OCI-LY7 (cell line): Measurements from ENCODE around the gene CELF4. TPM values are rescaled to one million over a fixed set of nuclear protein-coding genes. Genes with fewer than 3 reads are reported as not detected.
A peak's percentile ranks its signal among the peaks of the same experiment; 100 is the strongest.

Experiments
- BruUV-seq: library from RNA; stranded (reverse); fragments of 400-500 nt; replicated peaks from 2 replicates; lab custom pipeline; 2021; lab: Mats Ljungman, UMichigan
- CTCF ChIA-PET: fragments of 300-600 bp; sonication (Branson Sonifier 250); formaldehyde crosslinking; loops from one replicate; lab custom pipeline; 2022; ENCODE audit warnings: antibody characterized with exemption; ENCODE audit not compliant: unreplicated experiment; lab: Charles Lee
- POLR2A ChIA-PET: fragments of 300-600 bp; sonication (Branson Sonifier 250); formaldehyde crosslinking; loops from one replicate; lab custom pipeline; 2022; ENCODE audit warnings: antibody characterized with exemption; lab: Charles Lee
- DNase-seq: peaks from one replicate; pipeline ENCODE4 v3.0.0-alpha.2; 2015; ENCODE audit warnings: low spot score
- H2AFZ ChIP-seq: fragments of 200-600 bp; sonication (generic), shearing (Covaris generic); 2 replicates; pipeline ENCODE4 v1.6.1; 2014; ENCODE audit warnings: mild to moderate bottlenecking, antibody characterized with exemption, low read length, moderate library complexity
- H3K27ac ChIP-seq: fragments of 200-600 bp; sonication (generic); 2 replicates; pipeline ENCODE4 v1.5.1; 2014; ENCODE audit warnings: mixed run types, low read depth, mild to moderate bottlenecking, moderate library complexity, low read length, inconsistent platforms; ENCODE audit not compliant: poor library complexity, severe bottlenecking
- H3K36me3 ChIP-seq: fragments of 200-600 bp; sonication (generic); 2 replicates; pipeline ENCODE4 v1.6.1; 2014; ENCODE audit warnings: mild to moderate bottlenecking, antibody characterized with exemption, low read length, moderate library complexity, mixed read lengths; ENCODE audit not compliant: insufficient read depth
- H3K4me1 ChIP-seq: fragments of 200-600 bp; sonication (generic); 2 replicates; pipeline ENCODE4 v1.5.1; 2014; ENCODE audit warnings: mild to moderate bottlenecking, low read length; ENCODE audit not compliant: insufficient read depth, poor library complexity, severe bottlenecking
- H3K4me2 ChIP-seq: fragments of 200-600 bp; sonication (generic); 2 replicates; pipeline ENCODE4 v1.6.1; 2014; ENCODE audit warnings: mild to moderate bottlenecking, low read length
- H3K4me3 ChIP-seq: fragments of 200-600 bp; sonication (generic); 2 replicates; pipeline ENCODE4 v1.5.1; 2014; ENCODE audit warnings: mild to moderate bottlenecking, low read depth, low read length; ENCODE audit not compliant: poor library complexity, severe bottlenecking
- H3K79me2 ChIP-seq: fragments of 200-600 bp; sonication (generic); 2 replicates; pipeline ENCODE4 v1.6.1; 2016; ENCODE audit warnings: low read depth, mild to moderate bottlenecking, low read length, moderate library complexity, mixed read lengths; ENCODE audit not compliant: insufficient read depth
- H3K9me2 ChIP-seq: fragments of 200-600 bp; sonication (generic); 2 replicates; pipeline ENCODE4 v1.6.1; 2016; ENCODE audit warnings: mild to moderate bottlenecking, low read length, mixed read lengths; ENCODE audit not compliant: insufficient read depth
- H3K9me3 ChIP-seq: fragments of 200-600 bp; sonication (generic); 2 replicates; pipeline ENCODE4 v1.6.1; 2014; ENCODE audit warnings: mild to moderate bottlenecking, mixed run types, low read length, mixed read lengths
- H4K20me1 ChIP-seq: fragments of 200-600 bp; sonication (generic); 2 replicates; pipeline ENCODE4 v1.6.1; 2014; ENCODE audit warnings: mild to moderate bottlenecking, antibody characterized with exemption, low read length, moderate library complexity, mixed read lengths; ENCODE audit not compliant: insufficient read depth
- CTCF ChIP-seq: fragments of 200-600 bp; sonication (generic); conservative IDR thresholded peaks from 2 replicates; pipeline ENCODE4 v1.5.1; 2014; ENCODE audit warnings: mild to moderate bottlenecking, antibody characterized with exemption, low read length, moderate library complexity, mixed read lengths
- EZH2phosphoT487 ChIP-seq: fragments of 200-600 bp; sonication (generic); IDR thresholded peaks from 2 replicates; pipeline ENCODE4 v1.6.1; 2018; ENCODE audit warnings: low read depth, borderline replicate concordance, mild to moderate bottlenecking, mixed run types, antibody characterized with exemption, low read length, moderate library complexity, mixed read lengths
- intact Hi-C: fragments of 100-400 bp; cut with micrococcal nuclease; formaldehyde crosslinking; loops from one replicate; pipeline ENCODE4 v1.10.0; 2022; ENCODE audit not compliant: unreplicated experiment
- total RNA-seq, 2 experiments: library from RNA; depleted of rRNA in 1 of 2; stranded (reverse); fragments of >200 nt in 1 of 2; shearing (Covaris generic) in 1 of 2; gene quantifications; 2 replicates each; pipeline ENCODE4 v1.2.3, GENCODE V29; 2014 to 2022

Gene CELF4
- total RNA-seq, 2 experiments from 2014 or later: not detected

DNA sequence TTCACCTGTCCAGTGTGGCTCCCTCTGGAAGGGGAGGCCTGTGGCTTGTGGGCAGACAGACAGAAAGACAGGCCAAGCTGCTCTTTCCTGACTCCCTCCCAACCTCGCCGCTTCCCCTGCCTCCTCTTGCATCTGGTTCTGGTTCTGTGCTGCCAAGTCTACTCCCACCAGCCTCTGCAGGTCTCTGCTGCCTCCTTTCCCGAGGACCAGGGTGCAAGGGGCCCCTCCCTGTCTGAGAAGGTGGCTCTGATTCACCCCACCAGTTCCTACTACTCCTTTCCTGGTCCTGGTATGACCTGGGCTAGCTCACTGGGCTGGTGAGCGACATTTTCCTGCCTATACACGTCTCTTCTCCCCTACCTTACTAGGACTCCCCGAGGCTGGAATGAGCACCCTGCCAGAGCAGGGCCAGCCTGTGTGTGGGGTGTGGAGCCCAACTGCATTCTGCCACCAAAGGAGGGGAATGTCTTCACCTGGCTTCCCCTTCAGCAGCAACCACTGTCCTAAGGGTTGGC lies 238.5 kb downstream of the CELF4 start:
- TF ChIP-seq EZH2phosphoT487 (no peak), CTCF (no peak)
- ChIA-PET POLR2A (no interaction called here), CTCF (no interaction called here)
- Histone ChIP-seq H4K20me1 (no peaks in the 10 kb centered on the region), H3K9me2 (no peaks in the 10 kb centered on the region), H3K4me1 (no peaks in the 10 kb centered on the region), H3K36me3 (no peaks in the 10 kb centered on the region), H3K9me3 (no peaks in the 10 kb centered on the region), H3K79me2 (no peaks in the 10 kb centered on the region), H2AFZ (no peak overlapping the region), H3K27ac (no peak overlapping the region), H3K4me2 (no peak overlapping the region), H3K4me3 (no peak overlapping the region)
- no TSS peak for BruUV-seq
- intact Hi-C loops: no loop called here
- DNase-seq: no peak

GRCh38 chr18:37322492-37323035 lies 243.0 kb downstream of the CELF4 start:
- peak; percentile 71 for TF ChIP-seq CTCF
- no peak for TF ChIP-seq EZH2phosphoT487
- Histone ChIP-seq H3K27ac (no peak overlapping the region), H3K9me3 (no peaks in the 10 kb centered on the region), H3K79me2 (no peaks in the 10 kb centered on the region), H3K4me2 (no peak overlapping the region), H3K9me2 (no peaks in the 10 kb centered on the region), H4K20me1 (no peaks in the 10 kb centered on the region), H2AFZ (no peak overlapping the region), H3K4me3 (no peak overlapping the region), H3K4me1 (no peaks in the 10 kb centered on the region), H3K36me3 (no peaks in the 10 kb centered on the region)
- ChIA-PET POLR2A (no interaction called here), CTCF (no interaction called here)
- no TSS peak for BruUV-seq
- intact Hi-C loops: no loop called here
- DNase-seq: peak; percentile 28

- intact Hi-C loops: no loop called here
- H3K9me2 ChIP-seq: no peaks in the 10 kb centered on the region
- H2AFZ ChIP-seq: no peak overlapping the region
- BruUV-seq: no TSS peak
- H3K27ac ChIP-seq: no peak overlapping the region
- H3K4me1 ChIP-seq: no peaks in the 10 kb centered on the region
- H3K79me2 ChIP-seq: no peaks in the 10 kb centered on the region
- no peaks in the 10 kb centered on the region for H3K36me3 ChIP-seq
- H3K9me3 ChIP-seq: no peaks in the 10 kb centered on the region
- no peak for TF ChIP-seq CTCF
- no peak for TF ChIP-seq EZH2phosphoT487
- H3K4me3 ChIP-seq: no peak overlapping the region
- CTCF ChIA-PET: no interaction called here
- no peak overlapping the region for H3K4me2 ChIP-seq
- H4K20me1 ChIP-seq: no peaks in the 10 kb centered on the region
- no peak for DNase-seq
- POLR2A ChIA-PET: no interaction called here
These were observed 243.8 kb downstream of the CELF4 start for GRCh38 chr18:37321582-37322491.
